ENCODE results near the gene VTI1A. TPM values are rescaled to one million over a fixed set of nuclear protein-coding genes. Genes with fewer than 3 reads are reported as not detected.

The VTI1A gene
- total RNA-seq, 1 donor from 2014 or later, result 18.7 TPM

DNA sequence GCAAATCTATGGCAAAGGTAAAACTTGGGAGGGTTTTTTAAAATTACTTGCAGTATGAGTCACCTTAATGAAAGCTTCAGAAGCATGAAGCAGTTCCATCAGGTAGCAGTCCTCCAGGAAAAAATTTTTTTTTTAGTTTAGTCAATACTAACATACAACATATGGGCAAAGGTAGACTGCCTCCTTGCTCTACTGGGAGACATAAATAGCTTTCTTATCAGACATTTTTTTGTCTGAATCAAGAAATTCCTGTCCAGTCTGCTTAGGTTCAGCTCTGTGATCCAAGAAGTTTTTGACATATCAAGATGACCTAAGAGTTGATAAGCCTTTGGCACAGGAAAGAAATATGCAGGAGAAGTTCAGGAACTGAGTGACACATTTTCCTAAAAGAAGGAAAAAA lies 331.6 kb downstream of the VTI1A start:
- intact Hi-C loops (cut with DNase I), result no loop called here
- no peak for ATAC-seq (ENCODE audit: poor library complexity)

DNA sequence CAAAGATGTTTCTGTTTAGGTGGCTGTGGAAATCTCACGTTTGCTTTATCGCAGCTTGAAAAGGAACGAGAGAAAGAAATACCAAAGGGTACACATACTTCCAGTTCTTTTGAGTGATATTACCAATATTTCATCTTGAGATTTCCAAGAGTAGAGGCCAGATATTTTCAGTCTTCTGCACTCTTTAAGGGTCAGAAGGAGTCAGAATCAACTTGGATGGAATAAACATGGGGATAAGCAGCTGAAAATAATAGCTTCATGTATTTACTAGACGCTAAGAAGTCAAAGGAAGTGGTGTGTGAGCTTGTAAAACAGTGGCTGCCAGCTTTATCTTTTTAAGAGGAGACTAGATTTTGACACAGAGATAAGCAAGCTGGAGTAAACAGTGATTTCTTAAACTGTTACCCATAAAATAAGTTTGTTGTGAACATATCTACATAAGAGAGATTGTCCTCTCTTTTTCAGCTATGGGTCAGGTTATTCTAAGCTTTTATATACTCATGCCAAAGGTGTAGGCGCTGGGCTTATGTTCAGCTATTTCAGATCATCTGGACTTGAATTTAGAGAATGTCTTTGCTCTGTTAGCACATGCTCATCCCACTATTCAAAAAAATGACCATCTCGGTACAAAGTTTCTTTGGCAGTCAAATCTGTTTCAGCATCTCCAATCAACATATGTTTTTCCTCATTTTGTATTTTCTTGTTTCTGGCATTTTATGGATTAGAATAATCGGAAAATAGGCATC lies 332.2 kb downstream of the VTI1A start:
- intact Hi-C loops (cut with DNase I), result no loop called here
- ATAC-seq (ENCODE audit: poor library complexity) (no peak), DNase-seq (no peak)

More for the DNA sequence above, 331.6 kb downstream of the VTI1A start:
- DNase-seq, result no peak

GRCh38 chr10:112782200-112782907 lies 335.3 kb downstream of the VTI1A start:
- ATAC-seq (ENCODE audit: poor library complexity), result peak; percentile 91
- intact Hi-C loops (cut with DNase I), result no loop called here
- DNase-seq, result peak; percentile 89

DNA sequence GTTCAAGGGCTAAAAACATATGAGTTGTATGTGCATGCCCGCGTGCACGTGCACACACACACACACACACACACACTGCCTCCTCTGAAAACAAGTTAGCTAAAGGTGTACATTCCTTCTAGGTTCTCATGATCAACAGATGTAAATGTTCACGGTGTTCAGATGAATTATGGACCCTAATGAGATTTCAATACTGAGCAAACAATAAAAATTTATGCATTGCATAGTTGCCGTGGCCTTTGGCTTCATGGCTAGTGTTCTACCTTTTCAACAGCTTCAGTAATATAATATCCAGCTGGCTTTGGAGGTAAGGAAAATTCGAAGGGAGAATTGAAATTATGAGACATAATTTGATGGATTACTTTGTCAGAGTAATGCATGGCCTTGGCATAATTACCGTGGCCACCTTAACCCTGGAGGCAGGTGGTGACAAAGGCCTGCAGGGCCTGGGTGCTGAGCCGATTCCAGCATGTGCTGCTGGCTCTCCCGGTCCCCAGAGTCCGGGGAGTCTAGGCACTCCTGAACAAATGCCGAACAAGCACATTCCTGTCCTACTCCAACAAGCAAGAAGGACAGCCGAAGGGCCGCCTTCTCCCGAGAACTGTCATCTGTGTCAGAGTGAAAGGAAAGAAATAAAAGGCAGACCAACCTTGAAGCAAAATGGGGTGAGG lies 336.5 kb downstream of the VTI1A start:
- intact Hi-C loops (cut with DNase I), result no loop called here
- peak; percentile 49 for DNase-seq
- peak; percentile 50 for ATAC-seq (ENCODE audit: poor library complexity)

GRCh38 chr10:112784022-112784461 lies 337.0 kb downstream of the VTI1A start:
- ATAC-seq (ENCODE audit: poor library complexity), result no peak
- intact Hi-C loops (cut with DNase I), result no loop called here
- no peak for DNase-seq

- DNase-seq, result no peak
- ATAC-seq (ENCODE audit: poor library complexity), result no peak
- intact Hi-C loops (cut with DNase I), result no loop called here
These were observed 338.1 kb downstream of the VTI1A start for GRCh38 chr10:112785089-112785488.

- intact Hi-C loops (cut with DNase I), result no loop called here
- DNase-seq (no peak), ATAC-seq (ENCODE audit: poor library complexity) (no peak)
These were observed 342.2 kb downstream of the VTI1A start for GRCh38 chr10:112789248-112789647.

DNA sequence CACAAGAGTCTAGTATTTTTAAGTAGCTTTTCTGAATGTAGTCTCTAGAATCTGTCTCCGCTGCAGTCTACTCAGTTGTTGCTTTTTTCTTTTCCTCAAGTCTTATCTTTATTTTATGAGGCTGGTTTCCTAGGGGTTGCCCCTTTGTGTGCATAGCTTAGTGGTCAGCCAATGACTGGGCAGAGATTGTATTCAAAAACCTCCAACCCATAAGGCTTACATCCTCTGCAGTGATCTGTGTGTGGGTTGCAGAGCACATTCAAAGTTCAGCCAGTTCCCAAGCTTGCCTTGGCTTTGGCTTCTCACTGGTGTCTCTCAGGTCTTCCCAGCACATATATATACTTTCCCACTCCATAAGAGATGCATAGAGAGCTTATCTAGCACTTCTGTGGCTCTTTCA lies 343.0 kb downstream of the VTI1A start:
- DNase-seq, result no peak
- intact Hi-C loops (cut with DNase I), result no loop called here
- ATAC-seq (ENCODE audit: poor library complexity), result no peak

GRCh38 chr10:112790921-112791320 lies 343.9 kb downstream of the VTI1A start:
- intact Hi-C loops (cut with DNase I), result no loop called here
- ATAC-seq (ENCODE audit: poor library complexity), result no peak
- DNase-seq, result no peak

DNA sequence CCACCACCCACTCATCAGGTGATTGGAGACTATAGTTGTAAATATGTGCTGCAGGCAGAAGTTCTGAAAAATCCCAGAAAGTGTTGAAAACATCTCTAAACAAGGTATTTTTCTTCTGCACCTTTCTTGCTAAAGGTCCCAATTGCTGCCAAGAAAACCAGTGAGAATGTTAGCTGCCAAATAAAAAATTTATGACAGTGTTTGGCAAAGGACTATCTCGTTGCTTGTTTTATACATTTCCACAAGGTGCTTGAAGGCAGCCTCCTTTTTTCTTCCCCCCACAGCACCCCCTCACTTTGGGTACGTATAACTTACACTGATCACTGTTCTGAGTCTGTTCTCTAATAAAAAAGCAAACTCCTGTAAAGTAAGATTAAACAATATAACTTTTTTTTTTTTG lies 344.4 kb downstream of the VTI1A start:
- intact Hi-C loops (cut with DNase I), result no loop called here
- no peak for DNase-seq
- ATAC-seq (ENCODE audit: poor library complexity), result no peak

GRCh38 chr10:112792487-112793201 lies 345.6 kb downstream of the VTI1A start:
- peak; percentile 95 for ATAC-seq (ENCODE audit: poor library complexity)
- intact Hi-C loops (cut with DNase I), result no loop called here
- DNase-seq, result peak; percentile 68

- DNase-seq (no peak), ATAC-seq (ENCODE audit: poor library complexity) (peak; percentile 22)
- intact Hi-C loops (cut with DNase I), result no loop called here
These were observed 346.3 kb downstream of the VTI1A start for GRCh38 chr10:112793202-112793921.

DNA sequence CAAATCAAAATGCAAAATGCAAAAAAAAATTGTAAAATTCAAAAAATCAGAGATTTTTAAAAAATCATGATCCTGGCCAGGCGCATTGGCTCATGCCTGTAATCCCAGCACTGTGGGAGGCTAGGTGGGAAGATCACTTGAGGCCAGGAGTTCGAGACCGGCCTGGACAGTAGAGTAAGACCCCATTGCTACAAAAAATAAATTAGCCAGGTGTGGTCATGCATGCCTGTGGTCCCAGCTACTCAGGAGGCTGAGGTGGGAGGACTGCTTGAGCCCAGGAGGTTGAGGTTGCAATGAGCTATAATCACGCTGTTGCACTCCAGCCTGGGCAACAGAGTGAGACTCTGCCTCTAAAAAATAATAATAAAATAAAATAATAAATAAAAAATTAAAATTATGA lies 347.2 kb downstream of the VTI1A start:
- DNase-seq (no peak), ATAC-seq (ENCODE audit: poor library complexity) (no peak)
- intact Hi-C loops (cut with DNase I), result no loop called here

GRCh38 chr10:112795067-112795466 lies 348.1 kb downstream of the VTI1A start:
- DNase-seq (no peak), ATAC-seq (ENCODE audit: poor library complexity) (no peak)
- intact Hi-C loops (cut with DNase I), result no loop called here

- intact Hi-C loops (cut with DNase I), result no loop called here
- ATAC-seq (ENCODE audit: poor library complexity), result no peak
- DNase-seq, result no peak
These were observed 350.2 kb downstream of the VTI1A start for GRCh38 chr10:112797197-112797596.

GRCh38 chr10:112797855-112798254 lies 350.8 kb downstream of the VTI1A start:
- intact Hi-C loops (cut with DNase I), result no loop called here
- DNase-seq (no peak), ATAC-seq (ENCODE audit: poor library complexity) (no peak)

GRCh38 chr10:112799038-112799437 lies 352.0 kb downstream of the VTI1A start:
- no peak for DNase-seq
- intact Hi-C loops (cut with DNase I), result no loop called here
- ATAC-seq (ENCODE audit: poor library complexity), result no peak

GRCh38 chr10:112799726-112800510 lies 352.9 kb downstream of the VTI1A start:
- intact Hi-C loops (cut with DNase I), result no loop called here
- ATAC-seq (ENCODE audit: poor library complexity) (no peak), DNase-seq (no peak)
